ENCODE data around the gene SULT1A2.
"Not testable (repeated sequence)": the region's sequence is repeated elsewhere in the genome, so short reads cannot be mapped to it uniquely, and the experiment has no call there.

The SULT1A2 gene

DNA sequence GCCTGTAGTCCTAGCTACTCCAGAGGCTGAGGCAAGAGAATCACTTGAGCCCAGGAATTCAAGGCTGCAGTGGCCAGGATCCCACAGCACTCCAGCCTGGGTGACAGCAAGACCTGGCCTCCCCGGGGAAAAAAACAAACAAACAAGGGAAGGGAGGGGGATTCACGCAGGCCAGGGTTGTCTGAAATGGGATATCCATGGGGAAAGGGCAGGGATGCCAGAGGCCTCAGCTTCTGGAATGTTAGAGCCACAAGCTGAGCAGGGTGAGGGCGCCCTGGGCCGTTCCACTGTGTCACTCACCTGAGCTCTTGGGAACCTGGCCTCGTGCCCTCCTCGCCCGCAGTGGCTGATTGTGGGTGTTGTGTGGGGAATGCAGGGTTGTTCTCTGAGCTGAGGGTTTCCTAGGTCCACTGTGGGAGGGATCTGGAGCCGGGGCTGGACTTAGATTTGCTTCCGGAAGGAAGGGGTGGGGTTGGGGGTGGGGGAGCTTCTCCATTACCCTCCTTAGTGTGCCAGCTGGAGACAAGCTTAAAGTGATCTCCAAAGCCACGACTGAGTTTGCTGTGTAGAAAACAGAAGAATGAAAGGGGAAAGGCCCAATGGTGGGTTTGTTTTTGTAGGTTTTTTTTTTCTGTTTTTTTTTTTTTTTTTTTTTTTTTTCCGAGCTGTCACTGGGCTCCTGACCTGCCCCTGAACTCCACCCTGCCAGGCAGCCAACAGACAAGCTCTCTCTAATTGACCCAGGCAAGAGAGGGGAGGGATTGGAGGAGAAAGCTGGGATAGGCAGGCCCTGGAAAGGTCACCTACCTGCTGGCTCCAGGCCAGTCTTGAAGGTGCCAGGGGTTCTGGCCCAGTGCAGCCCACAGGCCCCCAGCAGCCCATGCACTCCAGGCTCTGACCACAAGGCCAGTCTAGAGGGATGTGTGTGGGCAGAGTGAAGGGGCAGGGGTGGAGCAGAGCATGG, 13.1 kb upstream of the SULT1A2 start, which contains the start of gene SULT1A1:
Gene SULT1A1, minus strand, starts transcription at position 414 of the 964 bp plus-strand sequence. CDS start 1,189 bp downstream, outside the sequence.
- no peak within 1 kb of the TSS for H3K4me3 ChIP-seq (ENCODE audit: low read depth, low read length)

DNA sequence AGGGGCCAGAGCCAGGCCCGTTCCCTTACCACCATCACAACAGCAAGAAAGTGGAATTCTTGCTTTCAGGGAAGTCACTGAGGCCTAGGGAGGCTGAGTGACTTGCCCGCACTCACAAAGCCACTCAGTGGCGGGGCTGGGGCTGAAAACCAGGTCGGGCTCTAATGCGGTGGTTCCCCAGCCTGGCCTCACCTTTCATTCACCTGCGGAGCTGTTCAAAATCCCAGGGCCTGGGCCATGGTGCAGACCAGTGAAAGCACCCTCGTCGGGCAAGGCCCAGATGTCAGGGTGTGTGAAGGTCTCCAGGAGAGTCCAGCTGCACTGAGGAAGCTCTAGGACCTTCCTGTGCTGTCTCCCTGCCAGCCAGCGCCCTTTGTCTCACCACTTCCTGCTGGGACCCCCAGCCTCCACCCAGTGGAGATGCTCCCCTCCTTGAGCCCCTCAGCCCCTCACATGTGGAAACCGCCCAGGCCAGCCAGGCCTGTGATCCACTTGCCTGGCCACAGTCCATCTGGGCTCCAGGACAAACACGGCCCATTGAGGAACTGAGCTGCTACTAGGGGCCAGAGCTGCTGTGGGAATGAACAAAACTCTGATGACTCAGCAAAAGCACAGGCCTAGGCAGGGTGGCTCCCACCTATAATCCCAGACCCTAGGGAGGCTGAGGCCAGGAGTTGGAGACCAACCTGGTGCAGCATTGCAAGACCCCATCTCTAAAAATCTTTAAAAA, 12.2 kb upstream of the SULT1A2 start:
- not testable (repeated sequence) for H3K4me3 ChIP-seq (ENCODE audit: low read depth, low read length)

DNA sequence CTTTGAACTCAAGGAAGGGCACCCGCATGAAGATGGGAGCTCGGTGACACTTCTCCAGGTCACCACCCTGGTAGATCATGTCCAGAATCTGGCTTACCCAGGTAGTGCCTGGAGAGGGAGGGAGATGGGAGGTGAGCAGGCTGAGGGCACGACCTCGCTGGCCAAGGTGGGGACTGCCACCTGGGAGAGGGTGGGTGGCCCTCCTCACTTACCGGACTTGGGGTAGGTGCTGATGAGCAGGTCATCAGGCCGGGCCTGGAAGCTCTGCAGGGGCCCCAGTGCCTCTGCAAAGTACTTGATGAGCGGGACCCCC, 11.6 kb upstream of the SULT1A2 start:
- not testable (repeated sequence) for H3K4me3 ChIP-seq (ENCODE audit: low read depth, low read length)

DNA sequence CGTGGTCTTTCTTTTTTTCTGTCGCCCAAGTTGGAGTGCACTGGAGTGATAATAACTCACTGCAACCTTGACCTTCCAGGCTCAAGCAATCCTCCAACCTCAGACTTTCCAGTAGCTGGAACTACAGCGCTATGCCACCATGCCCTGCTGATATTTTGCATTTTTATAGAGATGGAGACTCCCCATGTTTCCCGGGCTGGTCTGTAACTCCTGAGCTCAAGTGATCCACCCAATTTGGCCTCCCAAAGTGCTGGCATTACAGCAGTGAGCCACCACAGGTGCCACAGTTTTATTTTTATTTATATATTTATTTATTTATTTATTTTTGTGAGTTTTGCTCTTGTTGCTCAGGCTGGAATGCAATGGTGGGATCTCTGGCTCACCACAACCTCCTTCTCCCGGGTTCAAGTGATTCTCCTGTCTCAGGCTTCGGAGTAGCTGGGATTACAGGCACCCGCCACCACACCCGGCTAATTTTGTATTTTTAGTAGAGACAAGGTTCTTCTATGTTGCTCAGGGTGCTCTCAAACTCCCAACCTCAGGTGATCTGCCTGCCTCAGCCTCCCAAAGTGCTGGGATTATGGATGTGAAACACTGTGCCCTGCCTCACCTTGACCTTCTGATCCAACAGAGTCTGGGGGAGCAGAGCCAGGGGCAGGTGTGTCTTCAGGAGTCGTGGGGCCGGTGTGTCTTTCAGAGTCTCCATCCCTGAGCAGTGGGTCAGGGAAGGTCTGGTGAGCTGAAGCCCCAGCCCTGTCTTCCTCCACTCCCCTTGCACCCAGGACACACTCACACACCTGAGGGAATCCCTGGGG, 11.0 kb upstream of the SULT1A2 start:
- H3K4me3 ChIP-seq (ENCODE audit: low read depth, low read length), result not testable (repeated sequence)

GRCh38 chr16:28607116-28607623, 10.3 kb upstream of the SULT1A2 start:
- no peak overlapping the region for H3K4me3 ChIP-seq (ENCODE audit: low read depth, low read length)

DNA sequence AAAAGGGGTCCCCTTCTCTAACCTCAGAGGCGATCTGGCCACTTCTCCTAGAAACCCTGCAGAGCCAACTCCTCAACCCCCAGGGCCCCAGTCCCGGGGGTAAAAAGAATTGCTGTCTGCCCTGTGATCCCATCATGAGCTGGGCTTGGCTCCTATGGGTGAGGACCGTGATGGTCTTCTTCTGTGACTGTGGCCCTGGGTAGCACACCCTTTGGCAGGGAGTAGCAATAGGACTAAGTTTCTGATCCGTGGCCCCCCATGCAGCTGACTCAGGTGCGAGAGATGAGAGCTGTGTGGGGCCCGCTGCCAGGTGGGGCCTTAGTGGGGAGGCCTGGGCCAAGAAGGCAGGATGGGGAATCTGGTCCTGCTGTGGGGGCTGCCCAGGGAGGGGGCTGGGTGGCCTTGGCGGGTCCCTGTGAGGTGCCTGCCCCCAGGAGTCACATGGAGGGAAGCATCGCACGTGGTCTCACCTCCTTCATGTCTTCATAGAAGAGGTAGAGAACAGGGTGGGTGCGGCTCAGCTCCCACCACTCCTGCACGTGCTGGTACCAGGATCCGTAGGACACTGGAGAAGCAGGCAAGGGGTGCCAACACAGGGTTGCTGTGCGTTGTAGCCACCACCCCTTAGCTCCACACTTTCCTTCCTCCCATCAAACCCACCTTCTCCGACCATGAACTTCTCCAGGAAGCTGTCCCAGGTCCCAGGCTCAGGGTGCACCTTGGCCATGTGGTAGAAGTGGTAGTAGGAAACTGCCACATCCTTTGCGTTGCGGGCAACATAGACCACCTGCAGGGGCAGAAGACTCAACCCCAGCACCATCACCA, 9.7 kb upstream of the SULT1A2 start:
- H3K4me3 ChIP-seq (ENCODE audit: low read depth, low read length), result no peak overlapping the region

GRCh38 chr16:28604186-28604565, 7.3 kb upstream of the SULT1A2 start:
- H3K4me3 ChIP-seq (ENCODE audit: low read depth, low read length), result no peak overlapping the region

DNA sequence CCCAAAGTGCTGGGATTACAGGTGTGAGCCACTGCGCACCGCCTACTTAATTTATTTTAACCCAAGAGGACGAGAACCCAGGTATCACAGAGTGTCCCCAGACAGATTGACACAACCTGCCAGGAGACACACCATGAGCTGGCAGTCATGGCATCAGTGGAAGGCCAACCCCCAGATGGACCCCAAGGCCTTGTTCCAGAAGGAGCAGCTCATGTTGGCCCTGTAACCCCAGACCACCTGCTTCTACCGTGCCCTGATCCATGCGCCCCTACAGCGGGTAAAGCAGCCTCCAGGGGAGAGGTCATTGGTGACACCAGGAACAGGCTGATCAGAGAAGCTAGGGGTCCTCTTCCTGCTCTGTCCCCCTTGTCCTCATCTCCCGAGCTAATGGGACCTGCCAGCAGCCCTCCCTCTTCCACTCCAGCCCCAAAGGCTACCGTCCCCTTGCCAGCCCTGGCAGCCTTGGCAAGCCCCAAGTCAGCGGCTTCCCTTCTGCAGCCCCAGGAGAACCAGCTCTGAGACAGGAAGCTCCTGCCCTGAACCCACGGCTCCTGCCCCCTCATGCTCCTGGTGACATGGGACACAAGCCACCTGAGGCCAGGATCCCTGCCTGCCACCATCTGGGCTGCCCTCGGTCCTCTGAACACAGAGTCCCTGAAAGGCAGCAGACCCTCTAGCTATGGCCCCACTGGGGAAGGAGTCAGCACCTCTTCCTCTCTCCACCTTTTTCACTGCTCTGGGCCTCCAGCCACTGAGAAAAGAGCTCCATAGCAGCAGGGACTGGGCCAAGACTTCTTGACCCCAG, 6.7 kb upstream of the SULT1A2 start:
- H3K4me3 ChIP-seq (ENCODE audit: low read depth, low read length), result no peak overlapping the region

GRCh38 chr16:28602529-28602928, 5.7 kb upstream of the SULT1A2 start:
- H3K4me3 ChIP-seq (ENCODE audit: low read depth, low read length), result no peak overlapping the region

GRCh38 chr16:28602062-28602461, 5.2 kb upstream of the SULT1A2 start:
- not testable (repeated sequence) for H3K4me3 ChIP-seq (ENCODE audit: low read depth, low read length)

GRCh38 chr16:28601589-28601988, 4.7 kb upstream of the SULT1A2 start:
- H3K4me3 ChIP-seq (ENCODE audit: low read depth, low read length), result not testable (repeated sequence)

GRCh38 chr16:28600965-28601364, 4.1 kb upstream of the SULT1A2 start:
- not testable (repeated sequence) for H3K4me3 ChIP-seq (ENCODE audit: low read depth, low read length)

- H3K4me3 ChIP-seq (ENCODE audit: low read depth, low read length), result not testable (repeated sequence)
Observed at GRCh38 chr16:28599377-28600285, 2.8 kb upstream of the SULT1A2 start.

- no peak overlapping the region for H3K4me3 ChIP-seq (ENCODE audit: low read depth, low read length)
Observed at GRCh38 chr16:28597692-28598261, 927 bp upstream of the SULT1A2 start.

DNA sequence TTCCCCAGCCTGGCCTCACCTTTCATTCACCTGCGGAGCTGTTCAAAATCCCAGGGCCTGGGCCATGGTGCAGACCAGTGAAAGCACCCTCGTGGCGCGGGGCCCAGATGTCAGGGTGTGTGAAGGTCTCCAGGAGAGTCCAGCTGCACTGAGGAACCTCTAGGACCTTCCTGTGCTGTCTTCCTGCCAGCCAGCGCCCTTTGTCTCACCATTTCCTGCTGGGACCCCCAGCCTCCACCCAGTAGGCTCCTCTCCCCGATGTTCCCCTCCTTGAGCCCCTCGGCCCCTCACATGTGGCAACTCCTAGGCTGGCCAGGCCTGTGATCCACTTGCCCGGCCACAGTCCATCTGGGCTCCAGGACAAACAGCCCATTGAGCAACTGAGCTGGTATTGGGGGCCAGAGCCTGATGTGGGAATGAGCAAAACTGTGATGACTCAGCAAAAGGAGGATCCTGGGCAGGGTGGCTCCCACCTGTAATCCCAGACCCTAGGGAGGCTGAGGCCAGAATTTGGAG, 677 bp downstream of the SULT1A2 start:
- no peak overlapping the region for H3K4me3 ChIP-seq (ENCODE audit: low read depth, low read length)

DNA sequence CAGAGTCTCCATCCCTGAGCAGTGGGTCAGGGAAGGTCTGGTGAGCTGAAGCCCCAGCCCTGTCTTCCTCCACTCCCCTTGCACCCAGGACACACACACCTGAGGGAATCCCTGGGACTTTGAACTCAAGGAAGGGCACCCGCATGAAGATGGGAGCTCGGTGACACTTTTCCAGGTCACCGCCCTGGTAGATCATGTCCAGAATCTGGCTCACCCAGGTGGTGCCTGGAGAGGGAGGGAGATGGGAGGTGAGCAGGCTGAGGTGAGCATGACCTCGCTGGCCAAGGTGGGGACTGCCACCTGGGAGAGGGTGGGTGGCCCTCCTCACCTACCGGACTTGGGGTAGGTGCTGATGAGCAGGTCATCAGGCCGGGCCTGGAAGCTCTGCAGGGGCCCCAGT, 1.4 kb downstream of the SULT1A2 start:
- not testable (repeated sequence) for H3K4me3 ChIP-seq (ENCODE audit: low read depth, low read length)

GRCh38 chr16:28592979-28593553, 3.8 kb downstream of the SULT1A2 start:
- H3K4me3 ChIP-seq (ENCODE audit: low read depth, low read length), result no peak overlapping the region
